Astrocyte (in vitro differentiated cells and primary cell): Measurements from ENCODE around the gene KIF20B. TPM values are rescaled to one million over a fixed set of nuclear protein-coding genes. Genes with fewer than 3 reads are reported as not detected.

ENCODE experiments used
- DNase-seq: peaks from one replicate; pipeline ENCODE4 v3.0.0-alpha.2; 2010; ENCODE audit warnings: low read depth
- FAIRE-seq: peaks from 2 replicates; lab custom pipeline; 2011; peaks lifted over from hg19 to GRCh38; lab: Jason Lieb, UNC
- H2AFZ ChIP-seq: 2 replicates; pipeline ENCODE4 v1.6.0; 2012; ENCODE audit warnings: low read depth, low read length, inconsistent platforms
- H3K27ac ChIP-seq: 2 replicates; pipeline ENCODE4 v1.5.1; 2011; ENCODE audit warnings: low read depth, low read length, inconsistent platforms
- H3K27me3 ChIP-seq: 2 replicates; pipeline ENCODE4 v1.6.0; 2011; ENCODE audit warnings: low read length, inconsistent platforms; ENCODE audit not compliant: insufficient read depth
- H3K36me3 ChIP-seq: 2 replicates; pipeline ENCODE4 v1.5.1; 2011; ENCODE audit warnings: low read length, inconsistent platforms; ENCODE audit not compliant: insufficient read depth
- H3K4me1 ChIP-seq: 2 replicates; pipeline ENCODE4 v1.5.1; 2011; ENCODE audit warnings: low read length, inconsistent platforms; ENCODE audit not compliant: insufficient read depth
- H3K4me2 ChIP-seq: 2 replicates; pipeline ENCODE4 v1.6.0; 2012; ENCODE audit warnings: low read length, inconsistent platforms
- H3K4me3 ChIP-seq: 2 replicates; pipeline ENCODE4 v1.5.1; 2011; ENCODE audit warnings: low read depth, mild to moderate bottlenecking, low read length, inconsistent platforms; ENCODE audit not compliant: insufficient read depth
- H3K79me2 ChIP-seq: 2 replicates; pipeline ENCODE4 v1.6.0; 2012; ENCODE audit warnings: mild to moderate bottlenecking, low read length, inconsistent platforms; ENCODE audit not compliant: insufficient read depth
- H3K9ac ChIP-seq: 2 replicates; pipeline ENCODE4 v1.6.0; 2012; ENCODE audit warnings: mild to moderate bottlenecking, low read length, inconsistent platforms
- H3K9me3 ChIP-seq: 2 replicates; pipeline ENCODE4 v1.5.1; 2012; ENCODE audit warnings: low read depth, mild to moderate bottlenecking, low read length, inconsistent platforms; ENCODE audit not compliant: insufficient read depth
- H4K20me1 ChIP-seq: 2 replicates; pipeline ENCODE4 v1.6.0; 2012; ENCODE audit warnings: low read length, inconsistent platforms; ENCODE audit not compliant: insufficient read depth
- H3K27ac Mint-ChIP-seq: one replicate; pipeline ENCODE4 v1.8.0; 2021; ENCODE audit warnings: mild to moderate bottlenecking, mixed read lengths; ENCODE audit not compliant: unreplicated experiment
- H3K27me3 Mint-ChIP-seq: one replicate; pipeline ENCODE4 v1.8.0; 2021; ENCODE audit warnings: low read depth, mixed read lengths; ENCODE audit not compliant: unreplicated experiment
- H3K36me3 Mint-ChIP-seq: one replicate; pipeline ENCODE4 v1.8.0; 2021; ENCODE audit warnings: low read depth, mixed read lengths; ENCODE audit not compliant: unreplicated experiment
- H3K4me1 Mint-ChIP-seq: one replicate; pipeline ENCODE4 v1.8.0; 2021; ENCODE audit warnings: low read depth, mixed read lengths; ENCODE audit not compliant: unreplicated experiment
- H3K4me3 Mint-ChIP-seq: one replicate; pipeline ENCODE4 v1.8.0; 2021; ENCODE audit warnings: mild to moderate bottlenecking, moderate library complexity, mixed read lengths; ENCODE audit not compliant: unreplicated experiment
- H3K9me3 Mint-ChIP-seq: one replicate; pipeline ENCODE4 v1.8.0; 2021; ENCODE audit warnings: mild to moderate bottlenecking, mixed read lengths; ENCODE audit not compliant: unreplicated experiment
- CTCF ChIP-seq: IDR thresholded peaks from 2 replicates; pipeline ENCODE4 v1.5.1; 2011; ENCODE audit warnings: low read depth, mild to moderate bottlenecking, inconsistent platforms, low read length, moderate library complexity; ENCODE audit not compliant: insufficient read depth
- EZH2 ChIP-seq: IDR thresholded peaks from 2 replicates; pipeline ENCODE4 v1.6.1; 2012; ENCODE audit warnings: mild to moderate bottlenecking, low read length, inconsistent platforms; ENCODE audit not compliant: insufficient read depth
- total RNA-seq: library from RNA; stranded (reverse); gene quantifications from 2 replicates; pipeline ENCODE4 v1.2.1, GENCODE V29; 2021

KIF20B gene
- total RNA-seq, 1 donor from 2014 or later: 7.1 TPM

- H3K4me3 Mint-ChIP-seq: no peak overlapping the region
- no peak overlapping the region for H2AFZ ChIP-seq
- no peak overlapping the region for H3K4me2 ChIP-seq
Observed at GRCh38 chr10:89695307-89695706, 6.1 kb upstream of the KIF20B start.

DNA sequence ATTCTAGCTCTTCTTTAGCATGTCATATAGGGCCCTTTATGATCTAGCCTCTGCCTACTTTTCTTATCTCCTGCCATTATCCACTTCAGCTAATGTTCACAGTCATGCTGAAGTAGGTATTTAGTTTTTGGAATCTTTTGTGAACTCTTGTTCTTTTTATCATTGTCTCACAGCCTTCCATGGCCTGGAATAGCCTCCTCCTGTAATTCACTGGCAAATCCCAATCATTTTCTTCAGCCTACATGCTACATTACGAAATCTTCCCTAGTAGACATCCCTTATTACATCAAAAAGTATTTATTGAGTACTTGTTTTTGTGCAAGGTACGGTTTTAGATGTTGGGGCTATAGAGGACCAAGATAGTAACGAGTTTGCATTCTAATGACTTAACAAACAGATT is 3.4 kb upstream of the KIF20B start:
- Histone ChIP-seq H3K4me1 (peaks cover 8% of the 10 kb centered on the region), H3K4me3 (no peak overlapping the region), H3K36me3 (no peaks in the 10 kb centered on the region), H3K9me3 (no peaks in the 10 kb centered on the region), H3K27me3 (no peaks in the 10 kb centered on the region), H3K9ac (no peak overlapping the region), H3K79me2 (peaks cover 15% of the 10 kb centered on the region), H2AFZ (no peak overlapping the region), H3K27ac (no peak overlapping the region), H3K4me2 (no peak overlapping the region), H4K20me1 (no peaks in the 10 kb centered on the region)
- H3K27me3 Mint-ChIP-seq: no peaks in the 10 kb centered on the region
- H3K4me3 Mint-ChIP-seq: no peak overlapping the region
- H3K9me3 Mint-ChIP-seq: no peaks in the 10 kb centered on the region
- H3K27ac Mint-ChIP-seq: no peak overlapping the region
- FAIRE-seq (no peak), DNase-seq (no peak)
- TF ChIP-seq CTCF: no peak
- TF ChIP-seq EZH2: no peak
- H3K36me3 Mint-ChIP-seq: no peaks in the 10 kb centered on the region
- peaks cover 5% of the 10 kb centered on the region for H3K4me1 Mint-ChIP-seq

More at GRCh38 chr10:89695307-89695706, 6.1 kb upstream of the KIF20B start:
- Histone ChIP-seq H3K36me3 (no peaks in the 10 kb centered on the region), H3K9me3 (no peaks in the 10 kb centered on the region), H4K20me1 (no peaks in the 10 kb centered on the region), H3K27ac (no peak overlapping the region), H3K4me3 (no peak overlapping the region), H3K79me2 (no peaks in the 10 kb centered on the region), H3K9ac (no peak overlapping the region), H3K4me1 (no peaks in the 10 kb centered on the region), H3K27me3 (no peaks in the 10 kb centered on the region)
- Mint-ChIP-seq H3K36me3 (no peaks in the 10 kb centered on the region), H3K4me1 (no peaks in the 10 kb centered on the region), H3K9me3 (no peaks in the 10 kb centered on the region), H3K27me3 (no peaks in the 10 kb centered on the region), H3K27ac (no peak overlapping the region)
- no peak for DNase-seq
- no peak for FAIRE-seq
- TF ChIP-seq CTCF (no peak), EZH2 (no peak)

GRCh38 chr10:89699581-89700064 is 1.8 kb upstream of the KIF20B start:
- H3K27ac ChIP-seq: no peak overlapping the region
- no peak overlapping the region for H2AFZ ChIP-seq
- DNase-seq: no peak
- no peak overlapping the region for H3K9ac ChIP-seq
- H3K4me2 ChIP-seq: no peak overlapping the region
- Mint-ChIP-seq H3K36me3 (no peaks in the 10 kb centered on the region), H3K27ac (no peak overlapping the region), H3K27me3 (no peaks in the 10 kb centered on the region), H3K4me1 (peaks cover 5% of the 10 kb centered on the region), H3K4me3 (no peak overlapping the region), H3K9me3 (no peaks in the 10 kb centered on the region)
- peaks cover 32% of the 10 kb centered on the region for H3K79me2 ChIP-seq
- H3K27me3 ChIP-seq: no peaks in the 10 kb centered on the region
- H3K4me1 ChIP-seq: peaks cover 12% of the 10 kb centered on the region
- no peak for FAIRE-seq
- no peaks in the 10 kb centered on the region for H4K20me1 ChIP-seq
- TF ChIP-seq CTCF (no peak), EZH2 (no peak)
- H3K9me3 ChIP-seq: no peaks in the 10 kb centered on the region
- H3K36me3 ChIP-seq: no peaks in the 10 kb centered on the region
- no peak overlapping the region for H3K4me3 ChIP-seq
